ENCODE measurements around the gene AMPD1.
A peak's percentile ranks its signal among the peaks of the same experiment; 100 is the strongest.

AMPD1 gene

DNA sequence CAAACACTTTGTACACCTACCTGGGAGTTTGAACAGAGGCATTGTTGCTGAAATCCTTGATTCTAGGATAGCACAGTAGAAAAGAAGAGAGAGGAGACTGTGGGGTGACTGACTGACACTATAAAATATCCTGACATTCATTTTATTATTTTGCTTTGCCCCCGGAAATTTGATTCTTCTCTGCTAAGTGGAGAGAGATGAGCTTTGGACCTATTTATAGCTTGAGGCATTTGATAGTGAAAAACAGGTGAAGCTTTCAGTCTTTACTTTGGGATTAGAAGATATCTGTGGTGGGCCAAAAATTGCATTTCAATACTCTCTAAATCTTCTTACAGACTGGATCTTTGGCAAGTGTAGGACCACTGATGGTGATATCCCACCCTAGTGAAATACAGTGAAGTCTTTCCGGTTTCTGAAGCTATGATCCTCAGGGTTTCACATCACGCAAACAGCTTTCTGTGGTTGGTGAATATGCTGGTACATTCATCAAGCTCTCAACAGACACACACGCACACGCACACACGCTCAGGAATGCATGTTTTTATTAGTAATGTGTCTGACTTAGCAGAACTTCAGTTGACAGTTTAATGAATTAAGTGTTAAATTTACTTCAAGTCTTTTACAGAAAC is at the start of gene AMPD1:
AMPD1 (minus strand) TSS at position 117 of the 629 bp plus-strand sequence; CDS start at position 42, 75 bp downstream.
- TF ChIP-seq, protein P1, sequence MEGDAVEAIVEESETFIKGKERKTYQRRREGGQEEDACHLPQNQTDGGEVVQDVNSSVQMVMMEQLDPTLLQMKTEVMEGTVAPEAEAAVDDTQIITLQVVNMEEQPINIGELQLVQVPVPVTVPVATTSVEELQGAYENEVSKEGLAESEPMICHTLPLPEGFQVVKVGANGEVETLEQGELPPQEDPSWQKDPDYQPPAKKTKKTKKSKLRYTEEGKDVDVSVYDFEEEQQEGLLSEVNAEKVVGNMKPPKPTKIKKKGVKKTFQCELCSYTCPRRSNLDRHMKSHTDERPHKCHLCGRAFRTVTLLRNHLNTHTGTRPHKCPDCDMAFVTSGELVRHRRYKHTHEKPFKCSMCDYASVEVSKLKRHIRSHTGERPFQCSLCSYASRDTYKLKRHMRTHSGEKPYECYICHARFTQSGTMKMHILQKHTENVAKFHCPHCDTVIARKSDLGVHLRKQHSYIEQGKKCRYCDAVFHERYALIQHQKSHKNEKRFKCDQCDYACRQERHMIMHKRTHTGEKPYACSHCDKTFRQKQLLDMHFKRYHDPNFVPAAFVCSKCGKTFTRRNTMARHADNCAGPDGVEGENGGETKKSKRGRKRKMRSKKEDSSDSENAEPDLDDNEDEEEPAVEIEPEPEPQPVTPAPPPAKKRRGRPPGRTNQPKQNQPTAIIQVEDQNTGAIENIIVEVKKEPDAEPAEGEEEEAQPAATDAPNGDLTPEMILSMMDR (IDR thresholded peaks at IDR 0.05; ENCODE audit: low read depth, low read length), result no peak
- peak; percentile 30 to 39 for DNase-seq (ENCODE audit: low read depth in 2 of 2)
- no peak within 1 kb of the TSS for H3K4me3 ChIP-seq (replicated peaks in 1 of 2; ENCODE audit: low read depth in 2 of 2, low read length in 2 of 2)

DNA sequence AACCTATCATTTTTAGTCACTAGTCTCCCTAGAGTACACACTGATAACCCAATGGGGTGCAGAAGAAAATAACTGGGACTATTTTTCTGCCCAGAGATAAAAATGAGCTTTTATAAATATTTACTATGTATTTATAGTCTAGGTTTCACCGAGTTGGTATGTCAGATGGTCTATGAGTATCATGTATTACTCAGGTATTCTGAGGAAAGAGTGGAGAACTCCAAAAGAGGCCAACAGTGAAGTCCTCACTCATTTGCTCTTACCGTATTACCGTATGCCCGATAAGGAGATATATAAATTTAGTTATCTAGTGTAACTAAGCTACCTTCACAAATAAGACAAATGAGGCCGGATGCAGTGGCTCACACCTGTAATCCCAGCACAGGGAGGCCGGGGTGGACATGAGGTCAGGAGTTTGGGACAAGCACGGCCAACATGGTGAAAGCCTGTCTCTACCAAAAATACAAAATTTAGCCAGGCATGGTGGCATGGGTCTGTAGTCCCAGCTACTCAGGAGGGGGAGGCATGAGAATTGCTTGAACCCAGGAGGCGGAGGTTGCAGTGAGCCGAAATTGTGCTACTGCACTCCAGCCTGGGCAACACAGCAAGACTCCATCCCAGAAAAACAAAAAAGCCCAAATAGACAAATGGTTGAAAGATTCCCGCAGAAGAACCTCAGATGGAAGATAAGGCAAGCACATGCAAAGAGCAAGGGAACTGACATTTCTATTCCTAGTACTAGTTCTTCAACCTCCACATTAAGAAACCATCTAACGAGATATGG is 46.8 kb upstream of the AMPD1 start:
- no peak for DNase-seq (ENCODE audit: low read depth in 2 of 2)
- TF ChIP-seq, protein P1 (IDR thresholded peaks at IDR 0.05; ENCODE audit: low read depth, low read length), result no peak
- no peak overlapping the region for H3K4me3 ChIP-seq (replicated peaks in 1 of 2; ENCODE audit: low read depth in 2 of 2, low read length in 2 of 2)

DNA sequence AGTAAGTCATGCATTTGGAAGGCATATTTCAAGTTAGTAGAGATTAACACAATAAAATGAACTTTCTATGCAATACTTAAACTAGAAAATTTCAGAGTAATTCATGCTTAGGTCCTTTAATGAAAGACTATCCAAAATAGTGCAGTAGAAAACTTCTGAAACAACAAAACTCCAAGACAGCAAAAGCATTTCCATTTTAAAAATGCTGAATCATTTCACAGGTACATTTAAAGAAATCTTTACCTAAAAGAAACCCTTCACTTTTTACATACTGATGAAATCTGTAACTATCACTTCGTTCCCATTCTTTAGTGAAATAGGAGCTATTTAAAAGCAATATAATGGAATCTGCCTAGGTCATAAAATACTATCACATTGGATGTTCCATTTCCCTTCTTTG is 45.0 kb upstream of the AMPD1 start:
- no peak for DNase-seq (ENCODE audit: low read depth in 2 of 2)
- TF ChIP-seq, protein P1 (IDR thresholded peaks at IDR 0.05; ENCODE audit: low read depth, low read length), result no peak
- H3K4me3 ChIP-seq (replicated peaks in 1 of 2; ENCODE audit: low read depth in 2 of 2, low read length in 2 of 2), result no peak overlapping the region

DNA sequence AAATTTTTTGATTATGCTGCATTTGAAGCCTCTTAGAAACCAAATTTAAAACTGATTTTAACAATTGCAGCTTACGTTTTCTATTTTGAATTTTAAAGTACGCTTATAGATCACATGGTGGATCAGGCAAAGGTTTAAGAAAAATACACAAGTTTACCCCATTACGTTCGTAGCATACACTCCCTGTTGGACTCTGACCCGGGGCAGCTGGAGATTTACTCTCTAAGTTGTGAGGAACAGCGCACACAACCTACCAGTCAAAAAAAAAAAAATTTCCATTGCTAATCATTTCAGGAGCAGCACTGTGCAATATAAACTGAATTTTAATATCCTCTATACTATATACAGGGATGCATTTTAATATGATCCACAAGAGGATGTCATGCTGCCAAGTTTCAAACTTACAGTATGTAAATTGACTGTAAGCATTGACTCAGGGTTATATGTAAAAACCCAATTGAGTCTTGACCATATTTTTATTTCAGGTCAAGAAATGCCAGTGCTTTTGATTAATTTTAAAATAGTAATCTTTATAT is 42.0 kb upstream of the AMPD1 start:
- TF ChIP-seq, protein P1 (IDR thresholded peaks at IDR 0.05; ENCODE audit: low read depth, low read length), result no peak
- no peak for DNase-seq (ENCODE audit: low read depth in 2 of 2)
- H3K4me3 ChIP-seq (replicated peaks in 1 of 2; ENCODE audit: low read depth in 2 of 2, low read length in 2 of 2), result no peak overlapping the region

DNA sequence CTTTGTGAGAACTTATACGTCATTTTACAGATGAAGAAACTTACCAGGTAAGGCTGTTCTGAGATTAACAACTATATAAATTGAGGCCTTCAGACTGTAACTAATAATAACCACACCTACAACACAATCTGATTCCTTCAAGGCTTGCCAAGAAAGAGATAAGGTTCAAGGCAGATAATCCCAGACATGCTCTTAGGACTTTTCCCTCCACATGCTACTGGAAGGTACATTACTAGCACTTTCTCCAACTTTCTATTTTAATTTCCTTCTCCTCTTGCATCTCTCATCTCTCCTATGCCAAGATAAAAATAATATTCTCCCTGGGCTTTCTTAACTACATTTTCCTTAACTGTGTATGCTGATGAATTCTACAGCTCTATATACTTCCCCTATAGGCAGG is 40.1 kb upstream of the AMPD1 start:
- H3K4me3 ChIP-seq (replicated peaks in 1 of 2; ENCODE audit: low read depth in 2 of 2, low read length in 2 of 2), result no peak overlapping the region
- TF ChIP-seq, protein P1 (IDR thresholded peaks at IDR 0.05; ENCODE audit: low read depth, low read length), result no peak
- no peak for DNase-seq (ENCODE audit: low read depth in 2 of 2)

DNA sequence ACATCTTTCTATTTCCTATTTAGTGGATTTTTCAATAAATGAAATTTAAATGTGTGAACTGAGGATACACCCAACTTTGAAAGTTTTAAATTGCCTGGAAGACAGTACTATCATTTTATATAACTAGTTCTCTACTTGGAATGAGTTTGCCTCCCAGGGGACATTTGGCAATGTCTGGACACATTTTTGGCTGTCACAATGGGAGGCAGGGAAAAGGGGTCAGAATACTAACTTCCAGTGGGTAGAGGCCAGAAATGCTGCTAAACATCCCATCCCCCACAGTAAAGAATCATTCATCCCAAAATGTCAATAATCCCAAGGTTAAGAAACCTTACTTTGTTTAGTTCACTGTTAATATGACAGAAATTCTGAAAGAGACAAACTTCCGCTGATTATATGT is 34.4 kb upstream of the AMPD1 start:
- DNase-seq (ENCODE audit: low read depth in 2 of 2), result peak in 1 of 2 donors; percentile 19
- TF ChIP-seq, protein P1 (IDR thresholded peaks at IDR 0.05; ENCODE audit: low read depth, low read length), result no peak
- H3K4me3 ChIP-seq (replicated peaks in 1 of 2; ENCODE audit: low read depth in 2 of 2, low read length in 2 of 2), result no peak overlapping the region

Data from cardiac fibroblast (primary cell).